AG09309 (cell line): Measurements from ENCODE around the gene FREY1.

Source experiments
- DNase-seq: peaks from one replicate; pipeline ENCODE4 v3.0.0-alpha.2; 2010; ENCODE audit warnings: low read depth
- H3K4me3 ChIP-seq: 2 replicates; pipeline ENCODE4 v1.5.1; 2011; ENCODE audit warnings: mild to moderate bottlenecking, low read depth, low read length, moderate library complexity; ENCODE audit not compliant: control insufficient read depth
- TF ChIP-seq, protein P1 (sequence below): IDR thresholded peaks from 2 replicates; pipeline ENCODE4 v1.5.1; 2011; ENCODE audit warnings: mild to moderate bottlenecking, low read depth, low read length, inconsistent platforms; ENCODE audit not compliant: insufficient read depth, control insufficient read depth; ENCODE audit errors: missing control alignments

The FREY1 gene

DNA sequence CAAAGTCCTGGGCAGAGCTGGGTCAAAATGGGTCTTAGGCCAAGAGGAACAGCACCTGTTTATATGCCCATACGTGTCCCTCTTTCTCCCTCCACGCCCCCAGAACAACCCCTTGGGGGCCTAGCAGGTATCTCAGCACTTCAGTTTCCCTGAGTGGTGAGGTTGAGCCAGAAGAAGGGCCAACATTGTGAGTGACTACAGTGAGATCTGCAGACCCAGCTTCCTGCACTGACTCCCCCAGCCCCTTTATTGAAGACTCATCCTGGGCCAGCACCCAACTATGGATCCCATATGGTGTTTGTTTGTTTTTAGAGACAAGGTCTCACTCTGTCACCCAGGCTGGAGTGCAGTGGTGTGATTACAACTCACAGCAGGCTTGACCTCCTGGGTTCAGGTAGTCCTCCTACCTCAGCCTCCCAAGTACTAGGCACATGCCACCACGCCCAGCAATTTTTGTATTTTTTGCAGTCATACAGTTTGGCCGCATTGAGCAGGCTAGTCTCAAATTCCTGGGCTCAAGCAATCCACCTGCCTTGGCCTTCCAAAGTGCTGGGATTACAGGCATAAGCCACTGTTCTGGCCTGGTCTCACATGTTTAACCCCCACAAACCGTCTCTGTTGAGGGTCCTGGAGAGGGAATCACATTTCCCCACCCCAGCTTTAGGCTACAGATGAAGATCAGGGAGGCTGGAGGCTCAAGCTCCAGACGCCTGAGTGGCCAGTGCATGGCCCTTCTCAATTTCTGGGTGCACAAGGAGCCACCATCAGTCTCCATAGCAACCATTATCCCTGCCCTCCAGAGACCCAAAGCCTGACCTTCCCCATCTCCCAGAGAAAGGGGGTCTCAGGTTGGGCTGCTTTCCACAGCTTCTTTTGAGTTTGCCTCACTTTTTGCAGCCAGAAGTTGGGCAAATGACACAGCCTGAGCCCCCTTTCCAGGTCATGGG lies 13.7 kb upstream of the FREY1 start:
- TF ChIP-seq, protein P1, sequence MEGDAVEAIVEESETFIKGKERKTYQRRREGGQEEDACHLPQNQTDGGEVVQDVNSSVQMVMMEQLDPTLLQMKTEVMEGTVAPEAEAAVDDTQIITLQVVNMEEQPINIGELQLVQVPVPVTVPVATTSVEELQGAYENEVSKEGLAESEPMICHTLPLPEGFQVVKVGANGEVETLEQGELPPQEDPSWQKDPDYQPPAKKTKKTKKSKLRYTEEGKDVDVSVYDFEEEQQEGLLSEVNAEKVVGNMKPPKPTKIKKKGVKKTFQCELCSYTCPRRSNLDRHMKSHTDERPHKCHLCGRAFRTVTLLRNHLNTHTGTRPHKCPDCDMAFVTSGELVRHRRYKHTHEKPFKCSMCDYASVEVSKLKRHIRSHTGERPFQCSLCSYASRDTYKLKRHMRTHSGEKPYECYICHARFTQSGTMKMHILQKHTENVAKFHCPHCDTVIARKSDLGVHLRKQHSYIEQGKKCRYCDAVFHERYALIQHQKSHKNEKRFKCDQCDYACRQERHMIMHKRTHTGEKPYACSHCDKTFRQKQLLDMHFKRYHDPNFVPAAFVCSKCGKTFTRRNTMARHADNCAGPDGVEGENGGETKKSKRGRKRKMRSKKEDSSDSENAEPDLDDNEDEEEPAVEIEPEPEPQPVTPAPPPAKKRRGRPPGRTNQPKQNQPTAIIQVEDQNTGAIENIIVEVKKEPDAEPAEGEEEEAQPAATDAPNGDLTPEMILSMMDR = no peak
- H3K4me3 ChIP-seq = no peak overlapping the region
- DNase-seq = no peak

DNA sequence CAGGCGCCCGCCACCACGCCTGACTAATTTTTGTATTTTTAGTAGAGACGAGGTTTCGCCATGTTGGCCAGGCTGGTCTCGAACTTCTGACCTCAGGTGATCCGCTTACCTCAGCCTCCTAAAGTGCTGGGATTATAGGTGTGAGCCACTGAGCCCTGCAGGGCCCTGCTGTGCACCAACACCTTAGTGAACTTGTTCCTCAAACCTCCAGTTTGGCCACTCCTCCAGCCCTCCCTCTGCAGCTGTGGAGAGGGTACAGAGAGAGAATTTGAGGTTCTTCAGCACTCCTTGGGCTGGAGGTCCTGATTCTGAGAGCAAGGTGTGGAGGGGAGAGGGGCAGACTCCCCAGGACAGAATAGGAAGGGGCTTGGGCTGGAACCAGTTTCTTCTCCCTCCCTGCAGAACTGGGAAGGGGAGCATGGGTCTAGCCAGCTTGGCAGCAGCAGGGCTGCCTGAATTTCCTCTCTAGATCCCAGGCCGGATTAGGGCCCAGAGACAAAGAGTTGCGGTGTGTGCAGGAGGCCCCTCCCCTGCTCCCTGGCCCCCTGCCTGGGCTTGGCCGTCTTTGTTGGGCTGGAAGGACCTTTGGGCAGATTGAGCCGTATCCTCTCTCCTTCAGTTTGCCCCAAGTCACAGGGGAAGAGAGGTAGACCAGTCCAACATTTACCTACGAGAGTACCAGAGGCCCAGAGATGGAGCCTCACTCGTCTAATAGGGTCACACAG lies 12.9 kb upstream of the FREY1 start:
- no peak for DNase-seq
- TF ChIP-seq, protein P1 = no peak
- H3K4me3 ChIP-seq = no peak overlapping the region

GRCh38 chr11:45918962-45919675 lies 12.0 kb upstream of the FREY1 start:
- TF ChIP-seq, protein P1 = no peak
- peak overlapping the region; percentile 90 for H3K4me3 ChIP-seq
- no peak for DNase-seq

DNA sequence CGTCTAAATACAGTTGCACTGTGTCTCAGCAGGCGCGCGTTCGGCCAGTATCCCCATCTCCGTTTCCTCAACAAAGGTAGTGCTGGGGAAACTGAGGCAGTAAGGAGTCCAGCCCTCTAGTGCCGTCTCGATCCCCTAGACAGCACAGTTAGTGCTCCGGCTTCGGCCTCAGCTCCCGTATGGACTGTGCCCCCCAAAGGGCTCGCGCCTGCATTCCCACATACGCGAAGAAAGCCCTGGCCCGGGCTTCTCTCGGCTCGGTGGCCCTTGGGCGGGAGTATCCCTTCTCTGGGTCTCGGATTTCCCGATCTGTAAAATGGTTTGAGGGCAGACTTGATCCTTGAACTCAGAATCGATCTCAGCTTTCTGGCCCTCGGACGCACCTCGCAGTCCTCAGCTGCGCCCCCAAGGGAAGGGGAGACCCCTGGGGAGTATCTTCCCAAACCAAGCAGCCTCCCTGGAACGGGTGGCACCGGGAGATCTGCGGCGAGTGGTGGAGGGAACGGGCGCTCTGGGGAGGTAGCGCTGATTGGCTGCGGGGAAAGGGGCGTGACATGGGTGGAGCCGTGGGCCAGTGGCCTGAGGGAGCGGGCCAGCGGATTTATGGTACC lies 11.4 kb upstream of the FREY1 start:
- peak overlapping the region; percentile 90 for H3K4me3 ChIP-seq
- DNase-seq = peak; percentile 11
- TF ChIP-seq, protein P1 = no peak

DNA sequence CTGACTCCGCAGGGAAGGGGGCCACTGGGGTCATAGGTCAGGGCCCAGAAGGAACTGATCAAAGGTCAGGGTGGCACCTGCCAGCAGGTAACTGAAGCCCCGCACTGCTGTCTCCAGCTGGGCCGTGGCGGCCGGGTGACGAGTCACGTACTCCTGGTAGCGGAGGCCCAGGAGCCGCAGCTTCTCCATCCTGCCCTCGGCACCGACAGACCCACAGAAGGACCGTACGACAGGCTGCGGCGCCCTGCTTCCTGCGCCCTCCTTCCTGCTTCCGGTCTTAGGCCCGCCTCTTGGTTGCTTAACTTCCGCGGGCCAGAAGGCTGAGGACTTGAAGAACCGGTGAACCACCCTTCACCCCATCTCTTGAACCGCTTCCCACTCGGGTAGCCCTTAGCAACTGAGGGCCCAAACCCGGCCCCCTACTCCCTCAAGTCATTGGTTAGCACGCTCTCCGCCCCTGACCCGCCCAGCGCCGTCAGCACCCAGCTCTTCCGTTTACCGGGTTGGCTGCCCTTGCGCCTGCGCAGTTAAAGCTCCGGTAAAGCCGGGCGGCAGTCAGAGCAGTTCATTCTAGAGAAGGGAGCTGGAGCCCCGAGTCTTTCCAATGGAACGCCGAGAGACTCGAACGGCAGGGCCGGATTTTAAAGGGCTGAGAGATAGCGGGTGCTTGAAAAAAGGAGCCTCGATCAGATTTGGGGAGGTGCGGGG lies 10.7 kb upstream of the FREY1 start, which contains the start of gene PEX16:
Gene PEX16, minus strand, starts transcription at position 255 of the 708 bp plus-strand sequence. Its CDS starts 66 bp downstream, at position 189.
- TF ChIP-seq, protein P1 = no peak
- H3K4me3 ChIP-seq = peak within 1 kb of the TSS; percentile 90
- peak; percentile 99 for DNase-seq
